ENCODE measurements around the gene CEMIP2.
"Not testable (repeated sequence)": the region's sequence is repeated elsewhere in the genome, so short reads cannot be mapped to it uniquely, and the experiment has no call there.

CEMIP2 gene

GRCh38 chr9:71703172-71703872, 65.0 kb downstream of the CEMIP2 start:
- TF ChIP-seq CTCF (IDR thresholded peaks at IDR 0.05; ENCODE audit: low read depth, low read length, missing control alignments) = no peak
- no peak overlapping the region for H3K4me3 ChIP-seq (ENCODE audit: low read depth, low read length)
- no peak for DNase-seq (ENCODE audit: low read depth)

GRCh38 chr9:71697882-71698281, 70.4 kb downstream of the CEMIP2 start:
- DNase-seq (ENCODE audit: low read depth) = no peak
- no peak overlapping the region for H3K4me3 ChIP-seq (ENCODE audit: low read depth, low read length)
- no peak for TF ChIP-seq CTCF (IDR thresholded peaks at IDR 0.05; ENCODE audit: low read depth, low read length, missing control alignments)

DNA sequence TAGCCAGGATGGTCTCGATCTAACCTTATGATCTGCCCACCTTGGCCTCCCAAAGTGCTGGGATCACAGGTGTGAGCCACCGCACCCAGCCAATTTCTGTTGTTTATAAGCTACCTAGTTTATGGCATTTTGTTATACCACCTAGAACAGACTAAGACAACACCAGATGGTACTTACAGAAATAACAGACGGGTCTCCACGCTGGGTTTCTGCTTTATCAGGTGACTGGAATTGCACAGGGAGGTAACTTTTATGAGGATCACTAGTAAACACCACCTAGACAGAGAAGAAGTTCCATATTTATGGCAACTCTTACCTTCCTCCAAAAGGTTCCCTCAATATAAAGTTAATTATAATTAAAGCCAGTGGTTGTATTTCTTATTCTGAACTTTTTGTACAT, 74.0 kb downstream of the CEMIP2 start:
- no peak for TF ChIP-seq CTCF (IDR thresholded peaks at IDR 0.05; ENCODE audit: low read depth, low read length, missing control alignments)
- DNase-seq (ENCODE audit: low read depth) = no peak
- H3K4me3 ChIP-seq (ENCODE audit: low read depth, low read length) = no peak overlapping the region

DNA sequence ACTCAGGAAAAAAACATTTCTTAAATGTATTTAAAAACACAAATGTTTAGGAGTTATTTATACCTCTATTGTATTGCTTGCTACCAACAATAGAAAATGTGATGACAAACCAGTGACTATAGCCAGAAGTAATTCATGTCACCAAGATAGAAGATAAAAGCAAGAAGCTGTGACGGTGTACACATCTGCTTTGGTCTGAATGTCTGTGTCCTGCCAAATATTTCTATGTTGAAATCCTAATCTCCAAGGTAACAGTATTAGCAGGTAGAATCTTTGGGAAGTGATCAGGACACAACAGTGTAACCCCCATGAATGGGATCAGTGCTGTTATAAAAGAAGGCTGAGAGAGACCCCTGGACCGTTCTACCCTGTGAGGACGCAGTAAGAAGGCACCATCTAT, 74.7 kb downstream of the CEMIP2 start:
- H3K4me3 ChIP-seq (ENCODE audit: low read depth, low read length) = no peak overlapping the region
- no peak for DNase-seq (ENCODE audit: low read depth)
- TF ChIP-seq CTCF (IDR thresholded peaks at IDR 0.05; ENCODE audit: low read depth, low read length, missing control alignments) = no peak

GRCh38 chr9:71692337-71692736, 76.0 kb downstream of the CEMIP2 start:
- no peak overlapping the region for H3K4me3 ChIP-seq (ENCODE audit: low read depth, low read length)
- TF ChIP-seq CTCF (IDR thresholded peaks at IDR 0.05; ENCODE audit: low read depth, low read length, missing control alignments) = no peak
- DNase-seq (ENCODE audit: low read depth) = no peak

GRCh38 chr9:71691576-71691975, 76.7 kb downstream of the CEMIP2 start:
- H3K4me3 ChIP-seq (ENCODE audit: low read depth, low read length); DNase-seq (ENCODE audit: low read depth): not testable (repeated sequence)

DNA sequence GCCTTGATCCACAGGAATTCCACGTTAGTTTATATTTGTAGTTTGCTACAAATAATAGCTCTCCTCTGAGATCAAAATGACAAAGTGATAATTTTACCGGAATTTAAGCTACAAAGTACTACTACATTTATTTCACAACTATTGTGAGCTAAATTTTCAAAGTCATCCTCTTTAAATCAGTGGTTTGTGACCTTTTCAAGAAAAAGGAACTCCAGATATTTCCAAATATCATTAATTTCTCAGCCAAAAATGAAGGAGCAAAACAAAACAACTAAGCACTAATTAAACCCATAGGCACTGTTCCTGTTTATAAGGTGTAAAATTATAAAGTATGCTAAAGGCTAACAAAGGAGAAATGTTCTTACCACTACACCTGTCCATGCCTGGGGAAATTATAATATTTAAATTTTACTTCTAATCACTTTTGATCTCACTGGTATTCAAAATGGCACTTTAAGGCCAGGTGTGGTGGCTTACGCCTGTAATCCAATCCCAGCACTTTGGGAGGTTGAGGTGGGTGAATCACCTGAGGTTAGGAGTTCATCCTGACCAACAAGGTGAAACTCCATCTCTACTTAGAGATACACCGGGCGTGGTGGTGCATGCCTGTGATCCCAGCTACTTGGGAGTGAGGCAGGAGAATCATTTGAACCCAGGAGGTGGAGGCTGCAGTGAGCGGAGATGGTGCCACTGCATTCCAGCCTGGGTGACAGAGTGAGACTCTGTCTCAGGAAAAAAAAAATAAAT, 77.5 kb downstream of the CEMIP2 start:
- DNase-seq (ENCODE audit: low read depth) = no peak
- no peak overlapping the region for H3K4me3 ChIP-seq (ENCODE audit: low read depth, low read length)
- TF ChIP-seq CTCF (IDR thresholded peaks at IDR 0.05; ENCODE audit: low read depth, low read length, missing control alignments) = no peak
